OCI-LY1 (cell line): ENCODE data around the gene DNLZ.

Source experiments
- H2AFZ ChIP-seq: fragments of 200-600 bp; sonication (generic), shearing (Covaris generic); 2 replicates; pipeline ENCODE4 v1.6.0; 2014; ENCODE audit warnings: antibody characterized with exemption, mild to moderate bottlenecking, low read length
- H3F3A ChIP-seq: fragments of 200-600 bp; sonication (generic), shearing (Covaris generic); 2 replicates; pipeline ENCODE4 v1.6.0; 2014; ENCODE audit warnings: mild to moderate bottlenecking, antibody characterized with exemption, low read length, moderate library complexity; ENCODE audit not compliant: insufficient read depth
- H3K27ac ChIP-seq: fragments of 200-600 bp; sonication (generic); 2 replicates; pipeline ENCODE4 v1.5.1; 2014; ENCODE audit warnings: low read length, mixed run types, mild to moderate bottlenecking, low read depth; ENCODE audit not compliant: poor library complexity, severe bottlenecking
- H3K27me3 ChIP-seq: fragments of 200-600 bp; sonication (generic); 2 replicates; pipeline ENCODE4 v1.6.0; 2014; ENCODE audit warnings: antibody characterized with exemption, mild to moderate bottlenecking, low read length, moderate library complexity; ENCODE audit not compliant: insufficient read depth
- H3K36me3 ChIP-seq: fragments of 200-600 bp; sonication (generic); 2 replicates; pipeline ENCODE4 v1.6.1; 2014; ENCODE audit warnings: mild to moderate bottlenecking, antibody characterized with exemption, low read length, moderate library complexity, mixed read lengths; ENCODE audit not compliant: insufficient read depth
- H3K4me1 ChIP-seq: fragments of 200-600 bp; sonication (generic); 2 replicates; pipeline ENCODE4 v1.5.1; 2014; ENCODE audit warnings: mild to moderate bottlenecking, low read length, moderate library complexity; ENCODE audit not compliant: insufficient read depth, severe bottlenecking
- H3K4me2 ChIP-seq: fragments of 200-600 bp; sonication (generic), shearing (Covaris generic); 2 replicates; pipeline ENCODE4 v1.6.1; 2014; ENCODE audit warnings: low read length
- H3K4me3 ChIP-seq: fragments of 200-600 bp; sonication (generic); 2 replicates; pipeline ENCODE4 v1.5.1; 2014; ENCODE audit warnings: low read length, low read depth, mild to moderate bottlenecking, mixed read lengths; ENCODE audit not compliant: poor library complexity, severe bottlenecking
- H3K79me2 ChIP-seq: fragments of 200-600 bp; shearing (Covaris generic); 2 replicates; pipeline ENCODE4 v1.6.1; 2016; ENCODE audit warnings: mixed run types, low read length, mixed read lengths; ENCODE audit not compliant: insufficient read depth
- H3K9ac ChIP-seq: fragments of 200-600 bp; sonication (generic), shearing (Covaris generic); 2 replicates; pipeline ENCODE4 v1.6.1; 2014; ENCODE audit warnings: mild to moderate bottlenecking, low read length, mixed read lengths
- H3K9me2 ChIP-seq: fragments of 200-600 bp; sonication (generic), shearing (Covaris generic); 2 replicates; pipeline ENCODE4 v1.6.1; 2014; ENCODE audit warnings: low read depth, mild to moderate bottlenecking, low read length, mixed read lengths
- H3K9me3 ChIP-seq: fragments of 200-600 bp; shearing (Covaris generic); 2 replicates; pipeline ENCODE4 v1.6.1; 2014; ENCODE audit warnings: low read length, mixed read lengths
- H4K20me1 ChIP-seq: fragments of 200-600 bp; sonication (generic), shearing (Covaris generic); 2 replicates; pipeline ENCODE4 v1.6.0; 2016; ENCODE audit warnings: mild to moderate bottlenecking, low read length; ENCODE audit not compliant: insufficient read depth
- EZH2 ChIP-seq: fragments of 200-600 bp; sonication (generic), shearing (Covaris generic); IDR thresholded peaks from 2 replicates; pipeline ENCODE4 v1.8.0; 2017; ENCODE audit warnings: borderline replicate concordance, mixed run types, mild to moderate bottlenecking, antibody characterized with exemption, low read length, moderate library complexity, mixed read lengths
- TF ChIP-seq, protein P1 (sequence below): fragments of 200-600 bp; sonication (generic), shearing (Covaris generic); IDR thresholded peaks from 2 replicates; pipeline ENCODE4 v1.5.1; 2017; ENCODE audit warnings: mild to moderate bottlenecking, antibody characterized with exemption, low read length, moderate library complexity, mixed read lengths

DNLZ gene

DNA sequence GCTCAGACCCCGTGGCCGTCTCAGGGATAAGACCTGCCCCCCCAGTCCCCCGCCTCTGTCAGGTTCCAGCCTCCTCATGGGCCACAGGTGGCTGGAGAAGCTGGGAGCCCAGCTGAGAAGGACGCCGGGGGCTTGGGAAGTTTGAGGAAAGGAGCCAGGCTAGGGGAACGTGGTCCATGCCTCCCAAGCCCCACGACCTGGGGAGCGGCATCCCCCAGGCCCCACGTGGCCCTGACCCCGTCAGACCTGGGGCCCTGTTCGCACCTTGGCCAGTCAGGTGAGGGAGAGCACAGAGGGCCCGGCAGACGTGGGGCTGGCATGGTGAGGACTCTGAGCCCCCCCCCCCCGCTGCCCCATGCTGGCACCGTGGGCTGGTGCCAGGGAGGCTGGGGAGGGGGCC lies 32.5 kb downstream of the DNLZ start:
- Histone ChIP-seq H3K4me2 (no peak overlapping the region), H3K79me2 (no peaks in the 10 kb centered on the region), H3K9me2 (no peaks in the 10 kb centered on the region), H3F3A (no peaks in the 10 kb centered on the region), H3K27me3 (no peaks in the 10 kb centered on the region; the same call in 1 of the 2 replicates), H3K9ac (no peak overlapping the region), H2AFZ (no peak overlapping the region), H3K36me3 (no peaks in the 10 kb centered on the region), H3K4me1 (no peaks in the 10 kb centered on the region), H3K27ac (no peak overlapping the region), H3K4me3 (no peak overlapping the region), H3K9me3 (no peaks in the 10 kb centered on the region), H4K20me1 (no peaks in the 10 kb centered on the region)
- TF ChIP-seq EZH2, result no peak
- TF ChIP-seq, protein P1, sequence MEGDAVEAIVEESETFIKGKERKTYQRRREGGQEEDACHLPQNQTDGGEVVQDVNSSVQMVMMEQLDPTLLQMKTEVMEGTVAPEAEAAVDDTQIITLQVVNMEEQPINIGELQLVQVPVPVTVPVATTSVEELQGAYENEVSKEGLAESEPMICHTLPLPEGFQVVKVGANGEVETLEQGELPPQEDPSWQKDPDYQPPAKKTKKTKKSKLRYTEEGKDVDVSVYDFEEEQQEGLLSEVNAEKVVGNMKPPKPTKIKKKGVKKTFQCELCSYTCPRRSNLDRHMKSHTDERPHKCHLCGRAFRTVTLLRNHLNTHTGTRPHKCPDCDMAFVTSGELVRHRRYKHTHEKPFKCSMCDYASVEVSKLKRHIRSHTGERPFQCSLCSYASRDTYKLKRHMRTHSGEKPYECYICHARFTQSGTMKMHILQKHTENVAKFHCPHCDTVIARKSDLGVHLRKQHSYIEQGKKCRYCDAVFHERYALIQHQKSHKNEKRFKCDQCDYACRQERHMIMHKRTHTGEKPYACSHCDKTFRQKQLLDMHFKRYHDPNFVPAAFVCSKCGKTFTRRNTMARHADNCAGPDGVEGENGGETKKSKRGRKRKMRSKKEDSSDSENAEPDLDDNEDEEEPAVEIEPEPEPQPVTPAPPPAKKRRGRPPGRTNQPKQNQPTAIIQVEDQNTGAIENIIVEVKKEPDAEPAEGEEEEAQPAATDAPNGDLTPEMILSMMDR, result no peak

DNA sequence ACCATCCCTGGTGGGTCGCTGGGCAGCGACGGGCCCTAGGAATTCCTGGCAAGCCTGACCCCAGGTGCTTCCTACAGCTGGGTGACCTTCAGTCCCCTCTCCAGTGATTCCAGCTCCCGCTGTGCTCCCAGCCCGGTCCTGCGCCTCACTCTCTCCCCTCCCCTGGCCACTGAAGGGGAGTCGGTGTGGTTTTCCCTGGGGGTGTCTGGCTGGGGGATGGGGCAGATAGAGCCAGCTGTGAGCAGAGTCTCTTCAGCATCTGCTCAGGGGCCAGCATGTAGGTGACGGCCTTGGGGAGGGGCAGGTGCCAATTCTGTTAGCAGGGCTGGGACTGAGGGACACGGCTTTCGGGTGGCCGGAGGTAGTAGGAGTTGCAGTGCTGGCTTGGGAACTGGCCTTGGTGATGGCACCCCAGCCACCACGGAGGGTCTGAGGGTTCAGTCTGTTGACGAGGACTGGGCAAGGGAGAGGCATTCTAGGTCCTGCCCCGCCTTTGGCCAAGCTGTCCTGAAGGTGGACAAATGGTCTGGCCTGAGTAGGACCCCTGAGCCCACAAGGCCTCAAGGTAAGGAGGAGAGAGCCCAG lies 33.0 kb downstream of the DNLZ start:
- Histone ChIP-seq H3K4me3 (no peak overlapping the region), H3K27ac (no peak overlapping the region), H3K27me3 (no peaks in the 10 kb centered on the region; the same call in 1 of the 2 replicates), H3K4me1 (no peaks in the 10 kb centered on the region), H3K36me3 (no peaks in the 10 kb centered on the region), H3K9me2 (no peaks in the 10 kb centered on the region), H2AFZ (no peak overlapping the region), H3K79me2 (no peaks in the 10 kb centered on the region), H3F3A (no peaks in the 10 kb centered on the region), H4K20me1 (no peaks in the 10 kb centered on the region), H3K9ac (no peak overlapping the region), H3K9me3 (no peaks in the 10 kb centered on the region), H3K4me2 (no peak overlapping the region)
- no peak for TF ChIP-seq EZH2
- TF ChIP-seq, protein P1, result no peak

DNA sequence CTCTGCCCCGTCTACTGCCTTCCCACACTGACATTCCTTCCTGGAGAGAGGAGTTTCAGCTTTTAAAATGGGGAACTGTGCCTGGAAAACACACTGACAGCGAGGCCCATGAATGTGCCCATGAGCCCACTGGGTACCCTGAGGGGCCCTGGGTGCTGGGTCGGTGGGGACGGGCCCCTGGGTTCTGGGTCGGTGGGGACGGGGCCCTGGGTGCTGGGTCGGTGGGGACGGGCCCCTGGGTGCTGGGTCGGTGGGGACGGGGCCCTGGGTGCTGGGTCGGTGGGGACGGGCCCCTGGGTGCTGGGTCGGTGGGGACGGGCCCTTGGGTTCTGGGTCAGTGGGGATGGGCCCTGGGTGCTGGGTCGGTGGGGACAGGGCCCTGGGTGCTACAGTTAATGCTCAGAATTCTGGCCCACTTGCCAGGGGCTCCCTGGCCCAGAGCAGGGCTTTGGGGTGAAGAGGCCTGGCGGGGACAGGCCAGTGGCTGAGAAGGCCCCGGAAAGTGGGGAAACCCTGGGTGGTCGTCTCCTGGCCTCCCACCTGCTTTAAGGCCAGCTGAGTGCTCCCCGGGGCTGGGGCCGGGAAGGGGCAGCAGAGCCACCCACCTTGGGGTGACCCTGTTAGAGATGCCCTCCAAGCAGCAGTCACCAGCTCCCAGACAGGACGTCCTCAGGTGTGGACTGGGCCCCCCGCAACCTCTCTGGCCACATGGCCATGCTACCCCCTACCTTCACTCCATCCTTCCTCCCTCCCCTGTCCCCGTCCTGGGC lies 33.7 kb downstream of the DNLZ start:
- Histone ChIP-seq H3F3A (no peaks in the 10 kb centered on the region), H3K4me3 (no peak overlapping the region), H3K36me3 (no peaks in the 10 kb centered on the region), H3K9ac (no peak overlapping the region), H2AFZ (no peak overlapping the region), H3K4me2 (no peak overlapping the region), H3K9me3 (no peaks in the 10 kb centered on the region), H3K79me2 (no peaks in the 10 kb centered on the region), H3K27me3 (no peaks in the 10 kb centered on the region; the same call in 1 of the 2 replicates), H3K9me2 (no peaks in the 10 kb centered on the region), H3K4me1 (no peaks in the 10 kb centered on the region), H3K27ac (no peak overlapping the region), H4K20me1 (no peaks in the 10 kb centered on the region)
- no peak for TF ChIP-seq EZH2
- TF ChIP-seq, protein P1, result no peak
